Inflammatory macrophage treated with lipopolysaccharide for 1 hour (primary cell): ENCODE data around the gene BAAT.

Source experiments
- DNase-seq, 2 donors: peaks; one replicate each; pipeline ENCODE4 v3.0.0-alpha.2; 2020 to 2022

The BAAT gene

GRCh38 chr9:101311758-101312420 lies 72.9 kb downstream of the BAAT start:
- peak; percentile 50 to 86 for DNase-seq

- DNase-seq, result no peak
These were observed 73.6 kb downstream of the BAAT start for GRCh38 chr9:101311191-101311590.
